Activated CD8-positive, alpha-beta memory T cell treated with anti-CD3 and anti-CD28 coated beads, Interleukin-2, amount 50 U/mL, for 24 hours (primary cell): ENCODE results near the gene PLXNA4.

Source experiments
- DNase-seq: peaks from one replicate; pipeline ENCODE4 v3.0.0-alpha.2; 2020; ENCODE audit errors: extremely low read depth

Gene PLXNA4

GRCh38 chr7:132090444-132090843, 485.8 kb downstream of the PLXNA4 start:
- no peak for DNase-seq

GRCh38 chr7:132089356-132089755, 486.9 kb downstream of the PLXNA4 start:
- DNase-seq, result no peak

- no peak for DNase-seq
These were observed 488.8 kb downstream of the PLXNA4 start for GRCh38 chr7:132087421-132087820.

DNA sequence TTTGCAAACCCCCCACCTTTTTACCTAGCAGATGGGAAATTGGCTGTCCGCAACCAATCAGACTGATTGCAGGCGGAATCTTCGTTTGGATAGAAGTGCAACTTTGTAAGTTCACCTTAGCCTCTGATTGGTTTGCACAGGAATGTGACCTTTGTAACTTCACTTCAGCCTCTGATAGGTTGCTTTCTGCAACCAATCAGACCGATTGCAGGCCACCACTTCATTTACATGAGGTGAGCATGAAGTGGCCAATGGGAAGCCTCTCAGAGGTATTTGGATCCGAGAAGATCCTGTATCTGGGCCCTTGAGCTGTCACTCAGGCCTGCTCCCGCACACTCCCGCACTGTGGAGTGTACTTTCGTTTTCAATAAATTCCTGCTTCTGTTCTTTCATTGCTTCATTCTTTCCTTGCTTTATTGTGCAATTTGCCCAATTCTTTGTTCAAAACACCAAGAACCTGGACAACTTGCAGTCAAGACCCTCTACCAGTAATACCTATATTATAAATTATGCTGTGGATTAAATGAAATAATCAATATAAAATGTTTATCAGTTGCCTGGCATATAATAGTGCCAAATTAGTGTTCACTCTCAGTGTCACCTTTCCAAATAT, 491.4 kb downstream of the PLXNA4 start:
- no peak for DNase-seq

DNA sequence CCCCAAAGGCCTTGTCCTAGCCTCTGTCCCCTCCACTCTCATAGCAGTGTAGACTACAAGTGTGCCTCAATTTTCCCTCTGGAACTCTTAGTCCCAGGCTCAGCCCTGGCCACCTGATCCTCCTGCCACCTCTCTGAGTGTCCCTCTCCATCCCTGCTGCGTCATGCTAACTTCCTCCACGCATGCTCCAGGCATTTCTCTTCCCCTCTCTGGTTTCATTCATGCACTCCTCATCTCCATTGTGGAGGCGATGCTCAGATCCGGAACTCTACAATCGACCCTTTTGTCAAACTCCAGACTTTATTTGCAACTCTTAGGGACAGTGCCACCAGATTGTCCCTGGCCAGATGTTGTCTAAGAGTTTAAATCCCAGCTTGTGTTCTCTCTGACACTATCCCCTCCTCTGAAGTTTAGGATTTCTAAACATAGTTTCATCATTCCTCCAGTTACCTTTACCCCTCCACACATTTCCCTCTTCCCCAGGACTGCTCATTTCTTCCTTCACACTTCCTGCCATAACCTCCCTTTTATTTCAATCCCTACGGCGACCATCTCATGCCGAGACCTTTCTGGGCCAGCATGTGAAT, 492.6 kb downstream of the PLXNA4 start:
- DNase-seq, result no peak

DNA sequence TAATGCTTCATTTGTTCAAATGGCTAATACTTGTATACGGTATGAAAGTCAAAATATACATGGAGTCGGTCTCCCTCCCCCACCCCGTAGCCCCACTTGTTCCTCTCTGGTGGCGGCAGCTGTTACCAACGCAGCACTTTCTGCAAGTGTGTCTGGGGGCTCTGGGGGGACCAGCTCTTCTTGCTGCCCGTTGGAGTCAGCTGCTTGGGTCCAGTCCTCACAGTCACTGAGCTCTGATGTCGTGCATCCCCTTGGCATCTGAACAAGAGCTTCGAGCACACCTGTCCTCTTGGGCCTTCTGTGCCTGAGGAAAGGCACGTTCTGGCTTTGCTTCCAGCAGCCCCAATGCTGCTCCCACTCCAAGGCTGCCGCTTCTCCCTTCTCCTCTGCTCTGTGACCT, 493.1 kb downstream of the PLXNA4 start:
- DNase-seq, result no peak

GRCh38 chr7:132082394-132082793, 493.9 kb downstream of the PLXNA4 start:
- DNase-seq, result no peak

DNA sequence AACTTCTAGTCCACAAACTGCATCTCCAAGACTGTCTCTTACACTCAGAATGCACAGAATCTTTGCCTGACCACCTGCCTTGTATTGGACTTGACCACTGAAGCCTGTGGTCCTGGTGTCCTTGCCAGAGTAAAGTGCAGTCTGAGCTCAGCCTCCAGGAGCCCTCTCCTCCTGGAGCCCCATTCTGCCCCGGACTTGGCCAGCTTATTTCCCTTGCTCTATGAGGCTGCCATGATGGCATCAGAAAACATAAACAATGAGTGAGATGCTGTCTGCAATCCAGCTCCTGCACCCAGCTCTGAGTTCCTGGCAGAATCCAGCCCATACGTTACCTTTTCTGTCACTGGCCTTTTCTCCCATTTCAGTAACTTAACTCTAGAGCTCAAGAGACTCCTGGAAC, 494.6 kb downstream of the PLXNA4 start:
- no peak for DNase-seq

DNA sequence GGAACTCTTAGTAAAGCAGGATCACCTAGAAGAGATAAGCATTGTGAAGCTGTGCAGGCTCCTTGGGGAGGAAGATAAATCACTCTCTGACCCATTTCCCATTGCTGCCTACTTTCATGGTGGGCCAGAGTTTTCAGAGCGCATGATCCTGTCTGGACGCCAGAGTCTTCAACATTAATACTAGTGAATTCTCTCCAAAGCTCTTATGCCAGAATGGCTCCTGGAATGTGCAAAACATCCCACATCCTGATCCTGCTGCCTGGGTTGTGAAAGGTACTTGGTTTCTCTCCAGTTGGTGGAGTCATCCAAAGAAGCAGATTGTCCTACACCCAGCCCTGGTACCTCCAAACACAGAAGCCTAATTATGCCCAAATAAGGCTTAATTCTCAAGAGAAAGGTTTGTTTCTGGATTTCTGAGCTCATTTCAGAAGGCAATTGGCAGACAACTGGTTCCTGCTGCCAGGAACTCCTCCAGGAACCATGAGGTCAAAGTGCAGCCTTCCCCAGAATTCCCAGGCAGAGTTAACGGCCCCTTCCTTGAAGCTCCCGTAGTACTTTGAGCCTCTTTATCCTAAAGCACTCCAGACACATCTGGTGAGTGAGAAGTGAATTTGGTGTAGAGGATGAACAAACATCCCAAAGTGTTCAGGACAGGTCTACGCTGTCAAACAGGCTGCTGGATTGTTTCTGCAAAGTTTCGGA, 495.2 kb downstream of the PLXNA4 start:
- no peak for DNase-seq

GRCh38 chr7:132080467-132080866, 495.8 kb downstream of the PLXNA4 start:
- DNase-seq, result no peak

DNA sequence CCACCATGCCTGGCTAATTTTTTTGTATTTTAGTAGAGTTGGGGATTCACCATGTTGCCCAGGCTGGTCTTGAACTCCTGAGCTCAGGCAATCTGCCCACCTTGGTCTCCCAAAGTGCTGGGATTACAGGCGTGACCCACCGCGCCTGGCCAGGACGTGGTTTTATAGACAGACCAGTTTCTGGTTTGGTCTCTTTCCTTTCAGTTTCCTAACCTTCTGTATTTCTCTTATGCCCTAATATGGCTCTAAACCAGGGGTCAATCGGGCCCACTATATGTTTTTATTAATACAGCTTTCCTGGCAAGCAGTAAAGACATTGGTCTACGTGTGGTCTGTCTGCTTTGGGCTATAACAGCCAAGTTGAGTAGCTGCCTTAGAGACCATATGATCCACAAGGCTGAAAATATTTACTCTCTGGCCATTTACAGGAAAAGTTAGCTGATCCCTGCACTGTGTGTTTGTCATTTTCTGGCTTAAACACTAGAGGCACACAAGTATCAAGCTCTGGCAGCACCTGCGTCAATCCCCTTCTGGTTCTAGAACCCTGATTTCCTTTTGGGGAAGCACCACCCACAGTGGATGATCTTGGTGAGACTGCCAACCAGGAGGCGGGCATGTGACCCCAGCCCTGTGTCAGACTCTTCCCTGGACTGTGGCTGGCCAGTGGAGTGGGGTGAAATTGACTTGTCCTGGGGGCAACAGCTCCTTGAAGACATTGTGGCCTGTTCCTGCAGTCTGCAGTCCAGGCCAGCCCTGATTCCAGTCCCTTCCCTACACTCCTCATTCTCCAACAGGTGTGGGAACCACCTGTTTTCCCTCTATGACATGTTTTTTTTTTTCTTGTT, 497.2 kb downstream of the PLXNA4 start:
- no peak for DNase-seq

GRCh38 chr7:132077971-132078685, 498.1 kb downstream of the PLXNA4 start:
- DNase-seq, result no peak

DNA sequence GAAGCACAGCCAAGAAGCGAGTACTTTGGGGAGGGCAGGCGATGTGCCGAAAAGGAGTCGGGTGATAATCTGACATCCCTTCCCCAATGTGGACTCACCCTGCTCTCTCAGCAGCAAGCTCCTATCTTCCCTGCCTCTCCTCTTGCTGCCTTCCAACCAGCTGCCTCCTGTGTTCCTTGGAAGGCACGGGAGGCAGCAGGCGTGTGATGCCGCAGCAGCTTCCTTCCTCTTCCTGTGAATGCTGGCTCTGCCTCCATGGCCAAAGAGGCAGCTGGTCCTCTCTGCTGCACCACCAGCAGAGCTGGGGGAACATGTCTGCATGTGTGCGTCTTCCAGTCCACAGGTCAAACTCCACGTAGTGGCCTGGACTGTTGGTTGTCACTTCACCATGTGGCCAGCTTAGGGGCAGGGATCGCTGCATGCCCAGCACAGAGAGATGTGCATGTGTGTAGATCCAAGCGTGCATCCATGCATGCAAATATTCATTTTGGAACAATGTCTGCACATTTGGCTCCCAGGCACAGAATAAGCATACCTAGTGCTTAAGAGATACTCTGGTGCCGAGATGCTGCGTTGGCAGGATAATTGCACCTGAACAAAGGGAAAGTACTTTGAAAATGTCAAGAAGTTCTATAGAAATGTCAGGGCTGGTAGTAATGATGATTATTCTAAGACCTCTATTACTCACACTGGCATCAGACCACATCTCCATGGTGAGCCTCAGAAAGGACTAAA, 499.8 kb downstream of the PLXNA4 start:
- DNase-seq, result no peak

GRCh38 chr7:132075515-132075914, 500.8 kb downstream of the PLXNA4 start:
- DNase-seq, result no peak

GRCh38 chr7:132073920-132074589, 502.2 kb downstream of the PLXNA4 start:
- DNase-seq, result no peak
